Upper lobe of left lung (tissue), 6 donors: Measurements from ENCODE around the gene UIMC1. TPM values are rescaled to one million over a fixed set of nuclear protein-coding genes. Genes with fewer than 3 reads are reported as not detected.

ENCODE experiments used
- ATAC-seq, 2 donors: fragments of 200-7000 bp; cut with Tn5 transposase; one replicate each; pipeline ENCODE4 v1.9.1; 2022; ENCODE audit warnings: mild to moderate bottlenecking in 2 of 2, moderate library complexity in 2 of 2; ENCODE audit not compliant: low FRiP score in 2 of 2
- DNase-seq, 2 donors: peaks; one replicate each; pipeline ENCODE4 v3.0.0-alpha.2; 2019 to 2020
- H3K27ac ChIP-seq, 4 donors: fragments of 200-600 bp; sonication (generic); one replicate each; pipeline ENCODE4 v1.5.1; 2016 to 2019
- H3K27me3 ChIP-seq, 4 donors: fragments of 200-600 bp; sonication (generic); one replicate each; pipeline ENCODE4 v1.5.1; 2017 to 2019
- H3K36me3 ChIP-seq, 4 donors: fragments of 200-600 bp; sonication (generic); one replicate each; pipeline ENCODE4 v1.5.1; 2016 to 2019
- H3K4me1 ChIP-seq, 4 donors: fragments of 200-600 bp; sonication (generic); one replicate each; pipeline ENCODE4 v1.5.1; 2018 to 2019
- H3K4me3 ChIP-seq, 4 donors: fragments of 200-600 bp; sonication (generic); one replicate each; pipeline ENCODE4 v1.5.1; 2017 to 2019; ENCODE audit warnings: mild to moderate bottlenecking in 2 of 4, moderate library complexity in 1 of 4
- H3K9me3 ChIP-seq, 4 donors: fragments of 200-600 bp; sonication (generic); one replicate each; pipeline ENCODE4 v1.5.1; 2018 to 2019
- CTCF ChIP-seq, 6 experiments: fragments of 450-650 bp in 4 of 6; fragments of 200-600 bp in 2 of 6; sonication (generic) in 2 of 6; IDR thresholded peaks; one replicate each; pipeline ENCODE4 v1.5.1; 2016 to 2019; ENCODE audit warnings: antibody characterized with exemption in 6 of 6
- EP300 ChIP-seq, 4 donors: sonication (generic); formaldehyde crosslinking; IDR thresholded peaks; one replicate each; pipeline ENCODE4 v1.5.1; 2017; ENCODE audit warnings: antibody characterized with exemption in 4 of 4, control low read depth in 2 of 4
- POLR2A ChIP-seq, 4 donors: fragments of 450-650 bp; IDR thresholded peaks; one replicate each; pipeline ENCODE4 v1.5.1; 2016 to 2017; ENCODE audit warnings: antibody characterized with exemption in 4 of 4, mild to moderate bottlenecking in 2 of 4
- POLR2AphosphoS5 ChIP-seq, 2 donors: sonication (generic); formaldehyde crosslinking; IDR thresholded peaks; one replicate each; pipeline ENCODE4 v1.5.1; 2017; ENCODE audit warnings: antibody characterized with exemption in 2 of 2
- WGBS, 2 donors: methylation state at CpG; one replicate each; pipeline ENCODE4 v1.1.5; 2017 to 2018; 5-methylcytosine and 5-hydroxymethylcytosine counted together
- total RNA-seq, 6 donors: library from RNA; depleted of rRNA in 4 of 6; stranded (reverse); fragments of >200 nt in 4 of 6; gene quantifications; one replicate each; pipeline versions ENCODE4 v1.1.0 to v1.2.1, GENCODE V29; 2016 to 2021
- donor health status: DM: no; HTN: no; CAD: no; lungs with moderate emphysema.
- donor health status: DM: no; HTN: yes; CAD: no; lungs with severe emphysema.

UIMC1 gene
- total RNA-seq, 6 donors from 2014 or later, result 26.7 to 87.0 (median 37.9) TPM

- no peak for ATAC-seq
Measured at GRCh38 chr5:176876506-176877431, 129.8 kb downstream of the UIMC1 start.

GRCh38 chr5:176875783-176876505, 130.6 kb downstream of the UIMC1 start:
- Histone ChIP-seq H3K36me3 (peaks cover 0 to 1% (median 0%) of the 10 kb centered on the region in 4 donors), H3K4me3 (no peak overlapping the region), H3K27me3 (peaks cover 0 to 6% (median 0%) of the 10 kb centered on the region in 4 donors), H3K27ac (no peak overlapping the region), H3K9me3 (no peaks in the 10 kb centered on the region), H3K4me1 (no peaks in the 10 kb centered on the region)
- TF ChIP-seq CTCF (IDR thresholded peaks at IDR 0.05), result no peak
- TF ChIP-seq EP300 (IDR thresholded peaks at IDR 0.05), result no peak
- TF ChIP-seq POLR2A (IDR thresholded peaks at IDR 0.05), result no peak
- TF ChIP-seq POLR2AphosphoS5 (IDR thresholded peaks at IDR 0.05), result no peak
- 20 to 22% methylated on average over 15 to 27 of the region's 27 CpGs for WGBS, 2 donors
- ATAC-seq (no peak), DNase-seq (no peak)

More at GRCh38 chr5:176876506-176877431, 129.8 kb downstream of the UIMC1 start:
- TF ChIP-seq CTCF (IDR thresholded peaks at IDR 0.05) (no peak), POLR2A (IDR thresholded peaks at IDR 0.05) (no peak), POLR2AphosphoS5 (IDR thresholded peaks at IDR 0.05) (no peak), EP300 (IDR thresholded peaks at IDR 0.05) (no peak)
- peak in 1 of 2 donors; percentile 79 for DNase-seq
- Histone ChIP-seq H3K4me1 (no peaks in the 10 kb centered on the region), H3K27ac (no peak overlapping the region), H3K9me3 (no peaks in the 10 kb centered on the region), H3K4me3 (no peak overlapping the region), H3K36me3 (peaks cover 0 to 8% (median 0%) of the 10 kb centered on the region in 4 donors), H3K27me3 (peaks cover 0 to 6% (median 0%) of the 10 kb centered on the region in 4 donors)
- 73 to 75% methylated on average over 20 to 24 of the region's 24 CpGs for WGBS, 2 donors

- WGBS, 2 donors, result 58 to 76% methylated on average over 16 to 17 of the region's 17 CpGs
- Histone ChIP-seq H3K27me3 (peaks cover 0 to 6% (median 0%) of the 10 kb centered on the region in 4 donors), H3K36me3 (no peaks in the 10 kb centered on the region), H3K4me3 (no peak overlapping the region), H3K4me1 (no peaks in the 10 kb centered on the region), H3K9me3 (no peaks in the 10 kb centered on the region), H3K27ac (no peak overlapping the region)
- TF ChIP-seq CTCF (IDR thresholded peaks at IDR 0.05) (no peak), POLR2AphosphoS5 (IDR thresholded peaks at IDR 0.05) (no peak), POLR2A (IDR thresholded peaks at IDR 0.05) (no peak), EP300 (IDR thresholded peaks at IDR 0.05) (no peak)
- ATAC-seq, result no peak
- DNase-seq, result no peak
Measured at GRCh38 chr5:176875014-176875550, 131.5 kb downstream of the UIMC1 start.

- Histone ChIP-seq H3K27ac (no peak overlapping the region), H3K27me3 (peaks cover 0 to 6% (median 0%) of the 10 kb centered on the region in 4 donors), H3K36me3 (no peaks in the 10 kb centered on the region), H3K4me1 (no peaks in the 10 kb centered on the region), H3K9me3 (no peaks in the 10 kb centered on the region), H3K4me3 (no peak overlapping the region)
- 73 to 84% methylated on average over 10 to 19 of the region's 20 CpGs for WGBS, 2 donors
- TF ChIP-seq POLR2A (IDR thresholded peaks at IDR 0.05), result no peak
- TF ChIP-seq EP300 (IDR thresholded peaks at IDR 0.05), result no peak
- no peak for TF ChIP-seq POLR2AphosphoS5 (IDR thresholded peaks at IDR 0.05)
- TF ChIP-seq CTCF (IDR thresholded peaks at IDR 0.05), result no peak
- peak in 1 of 2 donors; percentile 58 for DNase-seq
- no peak for ATAC-seq
Measured at GRCh38 chr5:176874198-176874780, 132.3 kb downstream of the UIMC1 start.
